Activated naive CD8-positive, alpha-beta T cell treated with anti-CD3 and anti-CD28 coated beads, Interleukin-2, amount 50 U/mL, for 16 hours (primary cell): Measurements from ENCODE around the gene PDGFB.

Experiments
- DNase-seq: peaks from one replicate; pipeline ENCODE4 v3.0.0-alpha.2; 2020; ENCODE audit warnings: low read depth, low spot score

The PDGFB gene

GRCh38 chr22:39277142-39277607, 32.4 kb upstream of the PDGFB start:
- no peak for DNase-seq

- DNase-seq: no peak
These were observed 31.8 kb upstream of the PDGFB start for GRCh38 chr22:39276440-39277141.

GRCh38 chr22:39275814-39276439, 31.1 kb upstream of the PDGFB start:
- no peak for DNase-seq

- DNase-seq: no peak
These were observed 29.4 kb upstream of the PDGFB start for GRCh38 chr22:39273950-39274887.

GRCh38 chr22:39270792-39271191, 26.0 kb upstream of the PDGFB start:
- no peak for DNase-seq

- DNase-seq: no peak
These were observed 25.5 kb upstream of the PDGFB start for GRCh38 chr22:39270280-39270679.

GRCh38 chr22:39269095-39269790, 24.5 kb upstream of the PDGFB start:
- DNase-seq: no peak

GRCh38 chr22:39268645-39269044, 23.9 kb upstream of the PDGFB start:
- no peak for DNase-seq

- DNase-seq: no peak
These were observed 23.2 kb upstream of the PDGFB start for GRCh38 chr22:39267974-39268373.

- DNase-seq: no peak
These were observed 21.7 kb upstream of the PDGFB start for GRCh38 chr22:39266398-39267030.

GRCh38 chr22:39265143-39265886, 20.5 kb upstream of the PDGFB start:
- DNase-seq: no peak

GRCh38 chr22:39264349-39265038, 19.7 kb upstream of the PDGFB start:
- DNase-seq: no peak

- DNase-seq: no peak
These were observed 19.0 kb upstream of the PDGFB start for GRCh38 chr22:39263626-39264348.

- DNase-seq: no peak
These were observed 14.9 kb upstream of the PDGFB start for GRCh38 chr22:39259666-39260065.

- DNase-seq: no peak
These were observed 13.2 kb upstream of the PDGFB start for GRCh38 chr22:39257901-39258475.

GRCh38 chr22:39256979-39257378, 12.2 kb upstream of the PDGFB start:
- DNase-seq: no peak

GRCh38 chr22:39256186-39256552, 11.4 kb upstream of the PDGFB start:
- DNase-seq: no peak

GRCh38 chr22:39255449-39256185, 10.8 kb upstream of the PDGFB start:
- DNase-seq: no peak
